HG03432 (cell line): Measurements from ENCODE around the gene ETHE1.

ENCODE experiments used
- ATAC-seq: cut with Tn5 transposase; IDR thresholded peaks from one replicate; pipeline ENCODE4 v1.9.1; 2021; ENCODE audit warnings: mild to moderate bottlenecking, moderate library complexity; ENCODE audit not compliant: unreplicated experiment

Gene ETHE1, protein sequence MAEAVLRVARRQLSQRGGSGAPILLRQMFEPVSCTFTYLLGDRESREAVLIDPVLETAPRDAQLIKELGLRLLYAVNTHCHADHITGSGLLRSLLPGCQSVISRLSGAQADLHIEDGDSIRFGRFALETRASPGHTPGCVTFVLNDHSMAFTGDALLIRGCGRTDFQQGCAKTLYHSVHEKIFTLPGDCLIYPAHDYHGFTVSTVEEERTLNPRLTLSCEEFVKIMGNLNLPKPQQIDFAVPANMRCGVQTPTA

DNA sequence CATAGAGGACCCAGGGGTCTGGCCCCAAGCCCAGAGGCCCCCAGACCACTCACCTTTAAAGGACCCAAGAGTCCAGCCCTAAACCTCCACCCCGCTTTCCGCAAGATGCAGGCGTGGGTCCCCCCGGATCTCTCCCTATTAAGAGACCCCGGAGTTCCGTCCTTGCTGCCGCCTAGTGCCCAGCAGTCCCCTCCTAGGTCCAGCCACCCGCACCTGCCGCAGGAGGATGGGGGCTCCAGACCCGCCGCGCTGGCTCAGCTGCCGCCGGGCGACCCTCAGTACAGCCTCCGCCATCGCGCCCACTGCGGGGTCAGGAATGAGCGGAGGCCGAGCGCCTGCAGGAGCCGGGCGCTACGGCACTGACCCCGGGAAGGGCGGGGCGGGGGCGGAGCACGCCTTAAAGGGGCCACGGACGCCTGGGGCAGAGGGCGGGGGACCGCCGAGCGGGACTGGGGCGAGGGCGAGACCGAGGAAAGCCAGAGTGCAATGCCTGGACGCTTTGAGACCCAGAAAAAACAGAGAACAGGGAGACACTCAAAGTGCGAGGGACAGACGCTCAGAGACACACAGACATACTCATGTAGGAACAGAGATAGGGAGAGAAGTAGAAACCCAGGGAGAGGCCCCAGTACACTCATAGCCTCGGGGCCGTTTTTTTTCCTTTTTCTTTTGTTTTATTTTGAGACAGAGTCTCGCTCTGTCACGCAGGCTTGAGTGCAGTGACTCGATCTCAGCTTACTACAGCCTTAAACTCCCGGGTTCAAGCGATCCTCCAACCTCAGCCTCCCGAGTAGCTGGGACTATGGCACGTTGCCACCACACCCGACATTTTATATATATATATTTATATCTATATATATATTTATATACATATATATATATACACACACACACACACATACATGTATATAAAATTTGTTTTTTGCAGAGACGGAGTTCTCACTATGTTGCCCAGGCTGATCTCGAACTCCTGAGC is at the start of gene ETHE1:
ETHE1 (minus strand) TSS at position 318 of the 976 bp plus-strand sequence; CDS start at position 294, 24 bp downstream.
- peak; percentile 83 for ATAC-seq

- no peak for ATAC-seq
Measured at GRCh38 chr19:43575955-43576878, 49.2 kb upstream of the ETHE1 start.

DNA sequence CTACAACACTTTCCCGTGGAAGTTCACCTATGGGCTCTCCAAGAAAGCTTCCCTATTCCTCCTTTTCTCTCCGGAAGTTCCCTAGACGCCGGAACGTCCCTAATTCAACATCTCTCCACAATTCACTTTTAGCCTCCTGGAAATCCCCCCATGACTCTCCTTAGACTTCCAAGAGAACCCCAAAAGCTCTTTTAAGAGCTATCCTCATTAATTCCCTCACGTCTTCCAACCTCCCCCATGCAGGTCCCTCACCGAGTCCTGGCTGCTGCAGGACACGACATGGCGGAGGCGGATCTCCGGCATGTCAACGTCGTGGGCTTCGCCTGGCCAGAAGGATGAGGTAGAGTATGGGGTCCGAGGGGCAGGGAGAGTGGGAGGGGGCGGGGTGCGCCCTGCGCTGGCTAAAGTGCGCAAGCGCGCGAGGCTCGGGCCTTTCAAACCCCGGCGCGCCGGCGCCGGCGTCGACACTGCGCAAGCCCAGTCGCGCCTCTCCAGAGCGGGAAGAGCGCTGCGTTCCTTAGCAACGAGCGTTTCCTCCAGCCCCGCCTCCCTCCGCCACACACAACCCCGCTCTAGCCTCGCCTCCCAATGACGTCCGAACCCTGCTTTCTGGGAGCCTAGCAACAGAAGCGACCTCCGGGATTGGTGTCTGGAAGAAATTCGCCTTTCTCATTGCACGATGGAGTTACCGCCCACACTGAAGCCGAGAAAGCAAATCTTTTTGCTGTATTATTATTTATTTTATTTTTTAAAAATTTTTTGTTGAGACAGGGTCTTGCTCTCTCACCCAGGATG is 48.4 kb upstream of the ETHE1 start, which contains the start of the genes PINLYP and XRCC1:
PINLYP (plus strand) TSS at position 646 of the 795 bp plus-strand sequence. CDS start 1,391 bp downstream, outside the sequence.
XRCC1 (minus strand) TSS at position 372 of the 795 bp plus-strand sequence; CDS start at position 303, 69 bp downstream.
- ATAC-seq, result peak; percentile 95

- no peak for ATAC-seq
Measured at GRCh38 chr19:43574424-43575155, 47.6 kb upstream of the ETHE1 start.

DNA sequence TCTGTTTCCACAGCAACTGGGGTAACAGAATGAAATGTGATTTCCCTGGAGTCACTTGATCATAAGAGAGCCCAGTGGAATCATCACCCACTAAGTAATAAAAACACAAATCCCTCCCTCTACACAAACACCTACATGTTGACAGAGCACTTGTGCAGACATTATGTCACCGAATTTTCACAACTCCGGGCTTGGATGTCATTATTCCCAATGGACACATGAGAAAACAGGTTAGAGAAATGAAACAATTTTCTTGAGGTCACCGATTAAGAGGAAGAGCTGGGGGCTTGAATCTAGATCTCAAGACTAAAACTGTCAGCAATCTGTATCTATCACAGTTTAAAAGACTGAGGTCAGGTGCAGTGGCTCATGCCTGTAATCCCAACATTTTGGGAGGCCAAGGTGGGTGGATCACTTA is 45.2 kb upstream of the ETHE1 start:
- ATAC-seq, result no peak

- no peak for ATAC-seq
Measured at GRCh38 chr19:43570174-43570791, 43.3 kb upstream of the ETHE1 start.

DNA sequence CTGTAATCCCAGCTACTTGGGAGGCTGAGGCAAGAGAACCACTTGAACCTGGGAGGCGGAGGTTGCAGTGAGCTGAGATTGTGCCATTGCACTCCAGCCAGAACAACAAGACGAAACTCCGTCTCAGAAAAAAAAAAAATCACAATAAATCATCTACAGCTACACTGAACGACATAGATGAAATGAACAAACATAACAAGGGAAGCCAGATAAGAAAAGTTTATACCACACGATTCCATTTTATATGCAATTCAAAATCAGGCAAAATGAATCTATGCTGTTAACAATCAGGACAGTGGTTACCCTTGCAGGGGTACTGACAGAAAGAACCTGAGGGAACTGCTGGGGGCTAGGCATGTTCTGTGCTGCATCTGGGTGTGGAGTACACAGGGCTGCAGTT is 42.7 kb upstream of the ETHE1 start:
- ATAC-seq, result no peak

- ATAC-seq, result no peak
Measured at GRCh38 chr19:43564800-43565199, 37.8 kb upstream of the ETHE1 start.

DNA sequence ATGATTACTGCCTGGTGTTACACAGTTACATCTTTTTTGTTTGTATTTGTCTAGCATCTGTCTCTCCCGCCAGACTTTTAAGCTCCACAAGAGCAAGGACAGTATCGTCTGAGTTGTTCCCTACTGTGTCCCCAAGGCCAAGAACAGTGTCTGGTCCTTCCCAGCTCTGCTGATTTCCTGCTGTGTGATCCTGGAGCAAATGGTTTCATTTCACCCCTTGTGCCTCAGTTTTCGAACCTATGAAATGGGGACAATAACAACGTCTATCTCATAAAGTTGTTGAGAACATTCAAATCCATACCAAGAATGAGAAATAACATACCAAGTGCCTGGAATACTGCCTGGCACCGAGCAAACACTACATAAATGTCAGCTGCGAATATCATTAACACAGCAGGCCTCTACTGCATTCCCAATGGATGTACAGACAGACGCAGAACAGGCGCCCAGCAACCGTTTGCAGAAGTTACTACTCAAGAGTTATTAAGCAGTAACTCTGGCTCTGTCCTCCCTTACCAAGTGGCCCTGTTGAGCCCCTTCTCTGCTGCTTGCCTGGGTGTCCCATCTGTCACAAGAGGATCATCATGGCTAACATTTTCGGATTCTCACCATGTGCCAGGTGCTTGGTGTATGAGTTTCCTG is 36.9 kb upstream of the ETHE1 start:
- ATAC-seq, result no peak

GRCh38 chr19:43562698-43563241 is 35.8 kb upstream of the ETHE1 start:
- ATAC-seq, result peak; percentile 77

- ATAC-seq, result no peak
Measured at GRCh38 chr19:43562226-43562697, 35.3 kb upstream of the ETHE1 start.

- no peak for ATAC-seq
Measured at GRCh38 chr19:43561139-43561970, 34.4 kb upstream of the ETHE1 start.

DNA sequence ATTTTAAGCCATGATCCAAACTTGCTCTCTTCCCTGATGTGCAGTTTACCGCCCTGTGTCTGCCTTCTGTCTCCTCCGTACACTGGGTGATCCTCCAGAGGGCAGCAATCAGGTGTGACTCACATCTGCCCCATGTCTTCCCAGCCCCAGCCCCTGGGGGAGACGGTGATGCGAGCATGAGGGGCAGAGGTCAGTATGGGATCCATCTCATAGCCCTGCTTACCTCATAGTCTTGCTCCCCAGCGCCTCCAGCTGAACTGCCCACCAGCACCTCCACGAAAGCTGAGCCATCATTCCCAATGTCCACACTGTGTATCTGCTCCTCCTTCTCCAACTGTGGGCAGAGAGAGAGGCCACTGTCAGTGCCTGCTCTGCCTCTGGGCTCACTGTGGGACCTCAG is 33.7 kb upstream of the ETHE1 start:
- no peak for ATAC-seq

- no peak for ATAC-seq
Measured at GRCh38 chr19:43555185-43555770, 28.3 kb upstream of the ETHE1 start.

- no peak for ATAC-seq
Measured at GRCh38 chr19:43554317-43554895, 27.4 kb upstream of the ETHE1 start.

GRCh38 chr19:43553656-43554055 is 26.7 kb upstream of the ETHE1 start:
- no peak for ATAC-seq
